ENCODE measurements around the gene EDN2. TPM values are rescaled to one million over a fixed set of nuclear protein-coding genes. Genes with fewer than 3 reads are reported as not detected.
A peak's percentile ranks its signal among the peaks of the same experiment; 100 is the strongest.

EDN2 gene
- total RNA-seq, 2 donors from 2014 or later: 0.78 TPM; not detected in 1

GRCh38 chr1:41461790-41462679 is 22.4 kb downstream of the EDN2 start:
- TF ChIP-seq CTCF (IDR thresholded peaks at IDR 0.05): no peak
- Histone ChIP-seq H3K4me3 (no peak overlapping the region), H3K9me3 (no peaks in the 10 kb centered on the region), H3K36me3 (no peaks in the 10 kb centered on the region), H3K27ac (no peak overlapping the region), H3K4me1 (peaks cover 0 to 10% of the 10 kb centered on the region in 2 donors), H3K27me3 (no peaks in the 10 kb centered on the region)
- no peak for DNase-seq (ENCODE audit: low spot score)

- peak overlapping the region; percentile 19 to 74 for H3K27ac ChIP-seq
- H3K36me3 ChIP-seq: no peaks in the 10 kb centered on the region
- H3K4me3 ChIP-seq: no peak overlapping the region
- no peaks in the 10 kb centered on the region for H3K27me3 ChIP-seq
- peaks cover 0 to 34% of the 10 kb centered on the region in 2 donors for H3K4me1 ChIP-seq
- DNase-seq (ENCODE audit: low spot score): no peak
- TF ChIP-seq CTCF (IDR thresholded peaks at IDR 0.05): no peak
- no peaks in the 10 kb centered on the region for H3K9me3 ChIP-seq
Observed at GRCh38 chr1:41456847-41457540, 27.5 kb downstream of the EDN2 start.

- Histone ChIP-seq H3K36me3 (no peaks in the 10 kb centered on the region), H3K27ac (peak overlapping the region; percentile 59 to 74), H3K27me3 (no peaks in the 10 kb centered on the region), H3K4me3 (no peak overlapping the region), H3K4me1 (peaks cover 0 to 31% of the 10 kb centered on the region in 2 donors), H3K9me3 (no peaks in the 10 kb centered on the region)
- DNase-seq (ENCODE audit: low spot score): no peak
- no peak for TF ChIP-seq CTCF (IDR thresholded peaks at IDR 0.05)
Observed at GRCh38 chr1:41455479-41456332, 28.8 kb downstream of the EDN2 start.

GRCh38 chr1:41454406-41454805 is 30.1 kb downstream of the EDN2 start:
- Histone ChIP-seq H3K4me1 (peaks cover 0 to 35% of the 10 kb centered on the region in 2 donors), H3K9me3 (no peaks in the 10 kb centered on the region), H3K36me3 (no peaks in the 10 kb centered on the region), H3K27ac (no peak overlapping the region), H3K27me3 (no peaks in the 10 kb centered on the region), H3K4me3 (no peak overlapping the region)
- no peak for DNase-seq (ENCODE audit: low spot score)
- TF ChIP-seq CTCF (IDR thresholded peaks at IDR 0.05): no peak

GRCh38 chr1:41452704-41453290 is 31.7 kb downstream of the EDN2 start:
- no peaks in the 10 kb centered on the region for H3K27me3 ChIP-seq
- H3K36me3 ChIP-seq: no peaks in the 10 kb centered on the region
- H3K4me1 ChIP-seq: peaks cover 0 to 36% of the 10 kb centered on the region in 2 donors
- H3K4me3 ChIP-seq: no peak overlapping the region
- no peak overlapping the region for H3K27ac ChIP-seq
- TF ChIP-seq CTCF (IDR thresholded peaks at IDR 0.05): no peak
- H3K9me3 ChIP-seq: no peaks in the 10 kb centered on the region
- DNase-seq (ENCODE audit: low spot score): no peak

Measured in right atrium auricular region (tissue), 2 donors.